ENCODE data around the gene COL13A1. TPM values are rescaled to one million over a fixed set of nuclear protein-coding genes. Genes with fewer than 3 reads are reported as not detected.
A peak's percentile ranks its signal among the peaks of the same experiment; 100 is the strongest.

COL13A1 gene
- 10 to 100 TPM in 4 of 8 experiments, 1 to 10 TPM in 3, under 1 TPM in 1; 0.27 to 50.6 (median 7.2) TPM for total RNA-seq

GRCh38 chr10:69801434-69802315 is at the start of gene COL13A1:
COL13A1 (plus strand) TSS chr10:69801906; CDS start chr10:69802424, 518 bp downstream.
- WGBS, 10 experiments, result 0 to 1% (median 0%) methylated on average over 1 to 22 of the region's 58 CpGs; no CpG with 5 or more reads in 3 of the 10 experiments
- no peak within 1 kb of the TSS for H3K27ac ChIP-seq
- ATAC-seq (replicated peaks in 6 of 8), result peak; percentile 30 to 77 (median 56)
- peak within 1 kb of the TSS; percentile 28 to 37 (median 31) for H3K4me3 ChIP-seq
- H3K4me1 ChIP-seq (replicated peaks in 1 of 2), result peaks cover 4 to 8% of the 10 kb centered on the region in 2 donors
- in situ Hi-C loops (cut with MboI; ENCODE audit: low pct_unique_long_range_greater_than_20kb in 2 of 9, low sequenced_read_pairs in 9 of 9, unreplicated experiment in 9 of 9), result no loop called here

- ATAC-seq (replicated peaks in 6 of 8), result no peak
- no peak overlapping the region for H3K27ac ChIP-seq
- in situ Hi-C loops (cut with MboI; ENCODE audit: low pct_unique_long_range_greater_than_20kb in 2 of 9, low sequenced_read_pairs in 9 of 9, unreplicated experiment in 9 of 9), result no loop called here
Observed at GRCh38 chr10:69752479-69752878, 49.2 kb upstream of the COL13A1 start.

GRCh38 chr10:69756279-69756678 is 45.4 kb upstream of the COL13A1 start:
- no peak overlapping the region for H3K4me3 ChIP-seq
- H3K4me1 ChIP-seq (replicated peaks in 1 of 2), result peaks cover 22 to 31% of the 10 kb centered on the region in 2 donors
- no peak overlapping the region for H3K27ac ChIP-seq
- 40 to 100% (median 82%) methylated on average over 1 of the region's 1 CpG; no CpG with 5 or more reads in 6 of the 10 experiments for WGBS, 10 experiments
- no peak for ATAC-seq (replicated peaks in 6 of 8)
- in situ Hi-C loops (cut with MboI; ENCODE audit: low pct_unique_long_range_greater_than_20kb in 2 of 9, low sequenced_read_pairs in 9 of 9, unreplicated experiment in 9 of 9), result no loop called here

More at GRCh38 chr10:69752479-69752878, 49.2 kb upstream of the COL13A1 start:
- H3K4me1 ChIP-seq (replicated peaks in 1 of 2), result peaks cover 13 to 29% of the 10 kb centered on the region in 2 donors
- WGBS, 10 experiments, result 43 to 100% (median 79%) methylated on average over 1 to 7 of the region's 7 CpGs; no CpG with 5 or more reads in 3 of the 10 experiments
- no peak overlapping the region for H3K4me3 ChIP-seq

- Histone ChIP-seq H3K4me3 (no peak overlapping the region), H3K4me1 (replicated peaks in 1 of 2) (peaks cover 22 to 31% of the 10 kb centered on the region in 2 donors), H3K27ac (peak overlapping the region in 1 of 2 donors; percentile 66)
Observed at GRCh38 chr10:69757206-69757552, 44.5 kb upstream of the COL13A1 start.

GRCh38 chr10:69757553-69758309 is 44.0 kb upstream of the COL13A1 start:
- WGBS, 10 experiments, result 0 to 83% (median 28%) methylated on average over 1 to 6 of the region's 10 CpGs; no CpG with 5 or more reads in 2 of the 10 experiments
- Histone ChIP-seq H3K4me3 (no peak overlapping the region), H3K4me1 (replicated peaks in 1 of 2) (peaks cover 22 to 31% of the 10 kb centered on the region in 2 donors), H3K27ac (peak overlapping the region in 1 of 2 donors; percentile 66)
- in situ Hi-C loops (cut with MboI; ENCODE audit: low pct_unique_long_range_greater_than_20kb in 2 of 9, low sequenced_read_pairs in 9 of 9, unreplicated experiment in 9 of 9), result no loop called here
- ATAC-seq (replicated peaks in 6 of 8), result peak; percentile 84 to 95 (median 90)

More at GRCh38 chr10:69757206-69757552, 44.5 kb upstream of the COL13A1 start:
- in situ Hi-C loops (cut with MboI; ENCODE audit: low pct_unique_long_range_greater_than_20kb in 2 of 9, low sequenced_read_pairs in 9 of 9, unreplicated experiment in 9 of 9), result no loop called here
- ATAC-seq (replicated peaks in 6 of 8), result no peak
- WGBS, 10 experiments, result 100% methylated on average over 1 to 2 of the region's 5 CpGs; no CpG with 5 or more reads in 8 of the 10 experiments

GRCh38 chr10:69758310-69758728 is 43.4 kb upstream of the COL13A1 start:
- Histone ChIP-seq H3K4me3 (no peak overlapping the region), H3K4me1 (replicated peaks in 1 of 2) (peaks cover 22 to 31% of the 10 kb centered on the region in 2 donors), H3K27ac (no peak overlapping the region)
- in situ Hi-C loops (cut with MboI; ENCODE audit: low pct_unique_long_range_greater_than_20kb in 2 of 9, low sequenced_read_pairs in 9 of 9, unreplicated experiment in 9 of 9), result no loop called here
- no peak for ATAC-seq (replicated peaks in 6 of 8)
- 86 to 100% (median 100%) methylated on average over 1 of the region's 1 CpG; no CpG with 5 or more reads in 5 of the 10 experiments for WGBS, 10 experiments

GRCh38 chr10:69759641-69760040 is 42.1 kb upstream of the COL13A1 start:
- no peak for ATAC-seq (replicated peaks in 6 of 8)
- 31 to 93% (median 65%) methylated on average over 1 to 6 of the region's 6 CpGs; no CpG with 5 or more reads in 3 of the 10 experiments for WGBS, 10 experiments
- Histone ChIP-seq H3K27ac (no peak overlapping the region), H3K4me1 (replicated peaks in 1 of 2) (peaks cover 22 to 31% of the 10 kb centered on the region in 2 donors), H3K4me3 (no peak overlapping the region)
- in situ Hi-C loops (cut with MboI; ENCODE audit: low pct_unique_long_range_greater_than_20kb in 2 of 9, low sequenced_read_pairs in 9 of 9, unreplicated experiment in 9 of 9), result no loop called here

- peaks cover 22 to 31% of the 10 kb centered on the region in 2 donors for H3K4me1 ChIP-seq (replicated peaks in 1 of 2)
- no peak overlapping the region for H3K27ac ChIP-seq
- in situ Hi-C loops (cut with MboI; ENCODE audit: low pct_unique_long_range_greater_than_20kb in 2 of 9, low sequenced_read_pairs in 9 of 9, unreplicated experiment in 9 of 9), result no loop called here
- WGBS, 10 experiments, result 20 to 100% (median 75%) methylated on average over 1 to 5 of the region's 5 CpGs; no CpG with 5 or more reads in 1 of the 10 experiments
- ATAC-seq (replicated peaks in 6 of 8), result peak in 2 of 8 experiments; percentile 15 to 22
- H3K4me3 ChIP-seq, result no peak overlapping the region
Observed at GRCh38 chr10:69760072-69760471, 41.6 kb upstream of the COL13A1 start.

- 67 to 92% (median 76%) methylated on average over 1 to 4 of the region's 4 CpGs; no CpG with 5 or more reads in 4 of the 10 experiments for whole genome bisulfite sequencing, 10 experiments
- no peak overlapping the region for H3K27ac ChIP-seq
- H3K4me3 ChIP-seq, result no peak overlapping the region
- no peak for ATAC-seq (replicated peaks in 6 of 8)
- in situ Hi-C loops (cut with MboI; ENCODE audit: low pct_unique_long_range_greater_than_20kb in 2 of 9, low sequenced_read_pairs in 9 of 9, unreplicated experiment in 9 of 9), result no loop called here
- H3K4me1 ChIP-seq (replicated peaks in 1 of 2), result peaks cover 22 to 31% of the 10 kb centered on the region in 2 donors
Observed at GRCh38 chr10:69761320-69761719, 40.4 kb upstream of the COL13A1 start.

- H3K4me1 ChIP-seq (replicated peaks in 1 of 2), result peaks cover 0 to 10% of the 10 kb centered on the region in 2 donors
- H3K27ac ChIP-seq, result no peak overlapping the region
- WGBS, 10 experiments, result 60 to 87% (median 68%) methylated on average over 2 to 5 of the region's 10 CpGs; no CpG with 5 or more reads in 7 of the 10 experiments
- ATAC-seq (replicated peaks in 6 of 8), result no peak
- in situ Hi-C loops (cut with MboI; ENCODE audit: low pct_unique_long_range_greater_than_20kb in 2 of 9, low sequenced_read_pairs in 9 of 9, unreplicated experiment in 9 of 9), result no loop called here
- H3K4me3 ChIP-seq, result no peak overlapping the region
Observed at GRCh38 chr10:69766161-69766910, 35.4 kb upstream of the COL13A1 start.

GRCh38 chr10:69767793-69768192 is 33.9 kb upstream of the COL13A1 start:
- 27% methylated on average over 2 of the region's 4 CpGs; no CpG with 5 or more reads in 9 of the 10 experiments for WGBS, 10 experiments
- Histone ChIP-seq H3K4me3 (no peak overlapping the region), H3K4me1 (replicated peaks in 1 of 2) (peaks cover 0 to 10% of the 10 kb centered on the region in 2 donors), H3K27ac (no peak overlapping the region)
- ATAC-seq (replicated peaks in 6 of 8), result peak in 1 of 8 experiments; percentile 4
- in situ Hi-C loops (cut with MboI; ENCODE audit: low pct_unique_long_range_greater_than_20kb in 2 of 9, low sequenced_read_pairs in 9 of 9, unreplicated experiment in 9 of 9), result no loop called here

- in situ Hi-C loops (cut with MboI; ENCODE audit: low pct_unique_long_range_greater_than_20kb in 2 of 9, low sequenced_read_pairs in 9 of 9, unreplicated experiment in 9 of 9), result no loop called here
Observed at GRCh38 chr10:69768386-69768785, 33.3 kb upstream of the COL13A1 start.

More at GRCh38 chr10:69768386-69768785, 33.3 kb upstream of the COL13A1 start:
- 40 to 100% (median 94%) methylated on average over 1 to 3 of the region's 5 CpGs; no CpG with 5 or more reads in 5 of the 10 experiments for WGBS, 10 experiments
- H3K4me3 ChIP-seq, result no peak overlapping the region
- peaks cover 0 to 10% of the 10 kb centered on the region in 2 donors for H3K4me1 ChIP-seq (replicated peaks in 1 of 2)
- no peak overlapping the region for H3K27ac ChIP-seq
- peak in 1 of 8 experiments; percentile 44 for ATAC-seq (replicated peaks in 6 of 8)
